Dendritic cell treated with granulocyte-macrophage colony-stimulating factor and Interleukin-4, amounts not matched to agents 40 ng/mL and 50 ng/mL, for 4 days (primary cell): Measurements from ENCODE around the gene FAM25A.
A peak's percentile ranks its signal among the peaks of the same experiment; 100 is the strongest.
"Not testable (repeated sequence)": the region's sequence is repeated elsewhere in the genome, so short reads cannot be mapped to it uniquely, and the experiment has no call there.

Source experiments
- H3K27ac Mint-ChIP-seq: one replicate; pipeline ENCODE4 v1.8.0; 2022; ENCODE audit warnings: mild to moderate bottlenecking, mixed read lengths
- H3K27me3 Mint-ChIP-seq: one replicate; pipeline ENCODE4 v1.8.0; 2022; ENCODE audit warnings: mild to moderate bottlenecking, mixed read lengths
- H3K36me3 Mint-ChIP-seq: one replicate; pipeline ENCODE4 v1.8.0; 2022; ENCODE audit warnings: low read depth, mixed read lengths
- H3K4me1 Mint-ChIP-seq: one replicate; pipeline ENCODE4 v1.8.0; 2022; ENCODE audit warnings: low read depth, mixed read lengths
- H3K4me3 Mint-ChIP-seq: one replicate; pipeline ENCODE4 v1.8.0; 2022; ENCODE audit warnings: mild to moderate bottlenecking, moderate library complexity, mixed read lengths
- H3K9me3 Mint-ChIP-seq: one replicate; pipeline ENCODE4 v1.8.0; 2022; ENCODE audit warnings: mixed read lengths
- intact Hi-C: fragments of 100-400 bp; cut with micrococcal nuclease; formaldehyde crosslinking; loops from one replicate; pipeline ENCODE4 v1.15.0; 2022

FAM25A gene

GRCh38 chr10:86992456-86992855 lies 27.6 kb upstream of the FAM25A start:
- H3K9me3 Mint-ChIP-seq: no peaks in the 10 kb centered on the region
- H3K27ac Mint-ChIP-seq: no peak overlapping the region
- peaks cover 6% of the 10 kb centered on the region for H3K27me3 Mint-ChIP-seq
- intact Hi-C loops: no loop called here
- H3K36me3 Mint-ChIP-seq: no peaks in the 10 kb centered on the region
- H3K4me1 Mint-ChIP-seq: no peaks in the 10 kb centered on the region
- H3K4me3 Mint-ChIP-seq: no peak overlapping the region

- H3K4me3 Mint-ChIP-seq: no peak overlapping the region
- H3K27me3 Mint-ChIP-seq: peaks cover 6% of the 10 kb centered on the region
- H3K27ac Mint-ChIP-seq: no peak overlapping the region
- no peaks in the 10 kb centered on the region for H3K36me3 Mint-ChIP-seq
- intact Hi-C loops: no loop called here
- no peaks in the 10 kb centered on the region for H3K4me1 Mint-ChIP-seq
- no peaks in the 10 kb centered on the region for H3K9me3 Mint-ChIP-seq
Observed at GRCh38 chr10:86992929-86993328, 27.2 kb upstream of the FAM25A start.

GRCh38 chr10:86999802-87000403 lies 20.2 kb upstream of the FAM25A start:
- H3K36me3 Mint-ChIP-seq, H3K9me3 Mint-ChIP-seq: not testable (repeated sequence)
- peak overlapping the region; percentile 75 for H3K27ac Mint-ChIP-seq

GRCh38 chr10:87000491-87000890 lies 19.6 kb upstream of the FAM25A start:
- Mint-ChIP-seq H3K9me3 (no peaks in the 10 kb centered on the region), H3K27ac (peak overlapping the region; percentile 75), H3K4me3 (no peak overlapping the region), H3K27me3 (no peaks in the 10 kb centered on the region), H3K4me1 (peaks cover 12% of the 10 kb centered on the region), H3K36me3 (no peaks in the 10 kb centered on the region)
- intact Hi-C loops: no loop called here

More at GRCh38 chr10:86999802-87000403, 20.2 kb upstream of the FAM25A start:
- intact Hi-C loops, H3K27me3 Mint-ChIP-seq: not testable (repeated sequence)
- H3K4me1 Mint-ChIP-seq: peaks cover 12% of the 10 kb centered on the region
- H3K4me3 Mint-ChIP-seq: peak overlapping the region; percentile 20

- H3K4me1 Mint-ChIP-seq, H3K9me3 Mint-ChIP-seq, H3K36me3 Mint-ChIP-seq, intact Hi-C loops, H3K4me3 Mint-ChIP-seq, H3K27me3 Mint-ChIP-seq, H3K27ac Mint-ChIP-seq: not testable (repeated sequence)
Observed at GRCh38 chr10:87007124-87007523, 13.0 kb upstream of the FAM25A start.

- H3K4me1 Mint-ChIP-seq, H3K36me3 Mint-ChIP-seq, H3K4me3 Mint-ChIP-seq, intact Hi-C loops, H3K9me3 Mint-ChIP-seq, H3K27me3 Mint-ChIP-seq, H3K27ac Mint-ChIP-seq: not testable (repeated sequence)
Observed at GRCh38 chr10:87007674-87008073, 12.4 kb upstream of the FAM25A start.

GRCh38 chr10:87008303-87008702 lies 11.8 kb upstream of the FAM25A start:
- H3K4me1 Mint-ChIP-seq, H3K27me3 Mint-ChIP-seq, intact Hi-C loops, H3K27ac Mint-ChIP-seq, H3K9me3 Mint-ChIP-seq, H3K4me3 Mint-ChIP-seq, H3K36me3 Mint-ChIP-seq: not testable (repeated sequence)

GRCh38 chr10:87009134-87009696 lies 10.9 kb upstream of the FAM25A start:
- H3K4me3 Mint-ChIP-seq, H3K27ac Mint-ChIP-seq, H3K4me1 Mint-ChIP-seq, intact Hi-C loops, H3K27me3 Mint-ChIP-seq, H3K9me3 Mint-ChIP-seq, H3K36me3 Mint-ChIP-seq: not testable (repeated sequence)

GRCh38 chr10:87013528-87013927 lies 6.6 kb upstream of the FAM25A start:
- H3K4me3 Mint-ChIP-seq, H3K27me3 Mint-ChIP-seq, H3K27ac Mint-ChIP-seq, H3K4me1 Mint-ChIP-seq, intact Hi-C loops, H3K36me3 Mint-ChIP-seq, H3K9me3 Mint-ChIP-seq: not testable (repeated sequence)

GRCh38 chr10:87014986-87015716 lies 4.9 kb upstream of the FAM25A start:
- H3K4me3 Mint-ChIP-seq, H3K27ac Mint-ChIP-seq, intact Hi-C loops, H3K27me3 Mint-ChIP-seq, H3K9me3 Mint-ChIP-seq, H3K4me1 Mint-ChIP-seq, H3K36me3 Mint-ChIP-seq: not testable (repeated sequence)

- intact Hi-C loops, H3K27me3 Mint-ChIP-seq, H3K36me3 Mint-ChIP-seq, H3K27ac Mint-ChIP-seq, H3K4me3 Mint-ChIP-seq, H3K4me1 Mint-ChIP-seq, H3K9me3 Mint-ChIP-seq: not testable (repeated sequence)
Observed at GRCh38 chr10:87018127-87018526, 2.0 kb upstream of the FAM25A start.

- intact Hi-C loops, H3K27me3 Mint-ChIP-seq, H3K27ac Mint-ChIP-seq, H3K4me1 Mint-ChIP-seq, H3K9me3 Mint-ChIP-seq, H3K4me3 Mint-ChIP-seq, H3K36me3 Mint-ChIP-seq: not testable (repeated sequence)
Observed at GRCh38 chr10:87019066-87019465, 1.0 kb upstream of the FAM25A start.

- intact Hi-C loops, H3K4me1 Mint-ChIP-seq: not testable (repeated sequence)
Observed at GRCh38 chr10:87019504-87019903, 590 bp upstream of the FAM25A start.

GRCh38 chr10:87025285-87025958 lies 5.3 kb downstream of the FAM25A start:
- H3K4me1 Mint-ChIP-seq, H3K27ac Mint-ChIP-seq, H3K36me3 Mint-ChIP-seq, intact Hi-C loops, H3K4me3 Mint-ChIP-seq, H3K9me3 Mint-ChIP-seq, H3K27me3 Mint-ChIP-seq: not testable (repeated sequence)

More at GRCh38 chr10:87019504-87019903, 590 bp upstream of the FAM25A start:
- H3K9me3 Mint-ChIP-seq, H3K36me3 Mint-ChIP-seq, H3K4me3 Mint-ChIP-seq, H3K27ac Mint-ChIP-seq, H3K27me3 Mint-ChIP-seq: not testable (repeated sequence)
